Cardiac fibroblast (primary cell): ENCODE measurements around the gene GOLGA7B.

Experiments
- DNase-seq, 2 donors: peaks; one replicate each; pipeline versions ENCODE4 v3.0.0 to v3.0.0-alpha.2; 2010; ENCODE audit warnings: low read depth in 2 of 2
- H3K4me3 ChIP-seq, 2 donors: replicated peaks in 1 of 2; 1 replicate in 1 of 2; 2 replicates in 1 of 2; pipeline ENCODE4 v1.5.1; 2011; ENCODE audit warnings: low read depth in 2 of 2, low read length in 2 of 2, mild to moderate bottlenecking in 2 of 2, moderate library complexity in 1 of 2
- CTCF ChIP-seq: IDR thresholded peaks from one replicate; pipeline ENCODE4 v1.5.1; 2011; ENCODE audit warnings: low read depth, mild to moderate bottlenecking, low read length, inconsistent platforms

The GOLGA7B gene

GRCh38 chr10:97811958-97812357 is 37.7 kb upstream of the GOLGA7B start:
- DNase-seq = no peak
- TF ChIP-seq CTCF = no peak
- H3K4me3 ChIP-seq = no peak overlapping the region

DNA sequence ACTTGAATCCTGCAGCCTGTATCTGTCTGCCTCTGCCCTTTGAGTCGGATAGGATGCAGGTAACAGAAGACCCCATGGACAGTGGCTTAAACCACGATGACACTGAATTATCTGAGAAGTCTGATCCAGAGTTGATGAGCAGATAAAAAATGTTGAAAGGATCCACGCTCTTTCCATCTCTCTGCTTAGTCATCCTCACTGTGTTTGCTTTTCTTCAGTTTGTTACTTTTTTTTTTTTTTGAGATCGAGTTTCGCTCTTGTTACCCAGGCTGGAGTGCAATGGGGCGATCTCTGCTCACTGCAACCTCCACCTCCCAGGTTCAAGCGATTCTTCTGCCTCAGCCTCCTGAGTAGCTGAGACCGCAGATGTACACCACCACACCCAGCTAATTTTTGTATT is 36.9 kb upstream of the GOLGA7B start:
- TF ChIP-seq CTCF = no peak
- no peak for DNase-seq
- H3K4me3 ChIP-seq = no peak overlapping the region

- DNase-seq = no peak
- TF ChIP-seq CTCF = no peak
- no peak overlapping the region for H3K4me3 ChIP-seq
Measured at GRCh38 chr10:97813311-97813710, 36.3 kb upstream of the GOLGA7B start.

GRCh38 chr10:97814996-97815395 is 34.6 kb upstream of the GOLGA7B start:
- DNase-seq = no peak
- TF ChIP-seq CTCF = no peak
- H3K4me3 ChIP-seq = no peak overlapping the region

GRCh38 chr10:97816609-97817008 is 33.0 kb upstream of the GOLGA7B start:
- H3K4me3 ChIP-seq = no peak overlapping the region
- no peak for DNase-seq
- TF ChIP-seq CTCF = no peak

GRCh38 chr10:97818572-97818971 is 31.1 kb upstream of the GOLGA7B start:
- no peak overlapping the region for H3K4me3 ChIP-seq
- no peak for DNase-seq

More at GRCh38 chr10:97818572-97818971, 31.1 kb upstream of the GOLGA7B start:
- TF ChIP-seq CTCF = no peak
